PFSK-1 (cell line): ENCODE measurements around the gene SUSD4.

ENCODE experiments used
- FOXP2 ChIP-seq: optimal IDR thresholded peaks from 2 replicates; pipeline ENCODE3; 2011; ENCODE audit warnings: borderline replicate concordance, control low read depth, inconsistent platforms; ENCODE audit not compliant: insufficient read depth; ENCODE audit errors: extremely low read length, extremely low read depth
- POLR2AphosphoS5 ChIP-seq: IDR thresholded peaks from 2 replicates; pipeline ENCODE4 v1.6.1; 2012; ENCODE audit warnings: low read depth, mild to moderate bottlenecking, control low read depth, low read length, moderate library complexity
- REST ChIP-seq, 2 experiments: IDR thresholded peaks; 2 replicates each; pipeline versions ENCODE4 v1.6.1 to v1.8.0; 2011 to 2012; ENCODE audit warnings: low read depth in 2 of 2, low read length in 2 of 2, control low read depth in 1 of 2, inconsistent platforms in 1 of 2, mild to moderate bottlenecking in 1 of 2, moderate library complexity in 1 of 2; ENCODE audit not compliant: insufficient read depth in 1 of 2
- SIN3A ChIP-seq: IDR thresholded peaks from 2 replicates; pipeline ENCODE4 v1.6.1; 2012; ENCODE audit warnings: mild to moderate bottlenecking, low read length, moderate library complexity, borderline replicate concordance; ENCODE audit not compliant: insufficient read depth
- TAF1 ChIP-seq: IDR thresholded peaks from 2 replicates; pipeline ENCODE4 v1.6.1; 2012; ENCODE audit warnings: low read length, control low read depth, borderline replicate concordance; ENCODE audit not compliant: insufficient read depth

Gene SUSD4

DNA sequence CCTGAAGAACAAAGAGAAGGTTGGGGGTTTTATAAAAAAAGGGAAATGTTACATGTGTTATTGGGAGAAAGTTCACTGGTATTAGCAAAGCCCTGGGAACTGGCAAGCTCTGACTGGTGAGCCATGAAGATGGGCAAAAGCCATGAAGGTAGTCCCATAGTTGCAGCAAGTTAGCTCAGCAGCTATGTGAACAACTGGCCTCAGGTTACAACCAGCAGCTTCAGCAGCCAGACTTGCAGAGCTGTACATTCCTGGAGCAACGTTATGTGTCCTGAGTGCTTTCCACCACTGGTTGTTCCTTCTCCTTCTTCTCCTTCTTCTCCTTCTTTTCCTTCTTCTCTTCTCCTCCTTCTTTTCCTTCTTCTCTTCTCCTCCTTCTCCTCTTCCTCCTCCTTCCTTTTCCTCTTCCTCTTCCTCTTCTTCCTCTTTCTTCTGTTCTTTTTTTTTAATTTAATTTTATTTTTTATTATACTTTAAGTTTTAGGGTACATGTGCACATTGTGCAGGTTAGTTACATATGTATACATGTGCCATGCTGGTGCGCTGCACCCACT lies 164.8 kb downstream of the SUSD4 start:
- no peak for TF ChIP-seq SIN3A
- no peak for TF ChIP-seq FOXP2
- no peak for TF ChIP-seq TAF1
- no peak for TF ChIP-seq POLR2AphosphoS5
- no peak for TF ChIP-seq REST (IDR thresholded peaks at IDR 0.05; ENCODE audit: insufficient read depth in 1 of 2, low read depth in 2 of 2, low read length in 2 of 2)

DNA sequence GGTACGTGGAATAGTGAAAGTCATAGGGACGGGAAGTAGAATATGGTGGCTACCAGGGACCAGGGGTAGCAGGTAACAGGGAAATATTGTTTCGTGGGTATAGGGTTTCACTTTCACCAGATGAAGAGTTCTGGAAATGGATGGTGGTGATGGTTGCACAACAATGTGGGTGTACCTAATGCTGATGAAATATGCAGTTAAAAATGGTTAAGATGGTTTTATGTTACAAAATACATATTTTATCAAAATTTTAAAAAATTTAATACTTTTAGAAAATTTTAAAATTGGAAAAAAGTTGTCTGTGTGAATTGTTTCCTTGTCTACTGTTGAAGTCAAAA lies 165.4 kb downstream of the SUSD4 start:
- no peak for TF ChIP-seq SIN3A
- no peak for TF ChIP-seq REST (IDR thresholded peaks at IDR 0.05; ENCODE audit: insufficient read depth in 1 of 2, low read depth in 2 of 2, low read length in 2 of 2)
- TF ChIP-seq TAF1: no peak
- TF ChIP-seq POLR2AphosphoS5: no peak
- TF ChIP-seq FOXP2: no peak

DNA sequence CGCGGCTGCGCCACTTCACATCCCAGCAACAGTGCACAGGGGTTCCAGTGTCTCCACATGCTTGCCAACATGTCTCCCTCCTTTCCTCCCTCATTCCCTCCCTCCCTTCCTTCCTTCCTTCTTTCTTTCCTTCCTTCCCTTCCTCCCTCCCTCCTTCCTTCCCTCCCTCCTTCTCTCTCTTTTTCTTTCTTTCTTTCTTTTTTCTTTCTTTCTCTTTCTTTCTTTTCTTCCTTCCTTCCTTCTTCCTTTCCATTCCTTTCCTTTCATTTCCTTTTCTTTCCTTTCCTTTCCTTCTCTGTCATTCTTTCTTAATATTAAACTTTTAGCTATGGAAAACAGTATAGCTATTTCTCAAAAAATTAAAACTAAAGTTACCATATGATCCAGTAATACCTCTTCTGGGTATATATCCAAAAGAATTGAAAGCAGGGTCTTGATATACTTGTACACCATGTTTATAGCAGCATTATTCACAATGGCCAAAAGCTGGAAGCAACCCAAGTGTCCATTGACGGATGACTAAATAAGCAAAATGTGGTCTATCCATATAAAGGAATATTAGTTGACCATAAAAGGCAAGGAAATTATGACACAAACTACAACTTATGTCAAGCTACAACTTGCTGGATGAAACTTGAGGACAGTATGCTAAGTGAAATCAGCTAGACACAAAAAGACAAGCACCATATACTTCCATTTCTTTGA lies 165.9 kb downstream of the SUSD4 start:
- no peak for TF ChIP-seq REST (IDR thresholded peaks at IDR 0.05; ENCODE audit: insufficient read depth in 1 of 2, low read depth in 2 of 2, low read length in 2 of 2)

DNA sequence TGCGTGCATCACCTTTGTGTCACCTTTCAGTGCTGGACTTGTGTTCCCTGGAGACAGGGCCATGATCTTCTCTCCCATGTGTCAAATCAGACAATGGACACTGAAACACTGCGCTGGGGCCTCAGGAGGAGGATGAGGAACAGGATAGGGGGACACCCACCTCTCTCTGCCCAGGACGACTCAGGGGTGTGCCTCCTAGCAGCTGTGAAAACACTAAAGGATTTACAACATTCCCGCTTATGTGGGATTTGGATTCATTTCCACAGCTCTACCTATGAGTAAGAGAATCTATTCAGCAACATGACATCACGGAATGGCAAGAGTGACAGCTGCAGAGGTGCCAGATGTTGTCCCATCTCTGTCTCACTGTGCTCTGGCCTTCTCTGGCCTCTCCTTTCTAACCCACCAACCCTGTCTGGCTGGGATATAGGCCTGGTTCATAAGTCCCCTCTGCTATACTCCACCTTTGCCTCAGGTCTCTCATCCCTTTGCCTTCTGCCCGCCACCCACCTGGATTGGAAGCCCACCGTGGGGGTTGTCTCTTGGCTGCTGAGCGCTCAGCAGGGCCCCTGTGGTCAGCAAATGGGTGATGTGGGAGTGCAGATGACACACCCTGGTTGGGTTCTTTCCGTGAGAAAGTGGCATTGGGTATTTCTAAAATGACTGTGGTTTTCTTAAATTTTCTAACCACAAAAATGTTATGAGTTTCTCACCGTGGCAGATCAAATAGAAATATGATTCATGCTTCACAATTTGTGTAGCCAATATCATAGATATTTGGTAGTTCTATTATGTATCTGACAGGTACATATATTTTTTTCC lies 173.9 kb downstream of the SUSD4 start:
- TF ChIP-seq FOXP2 (no peak), POLR2AphosphoS5 (no peak), SIN3A (no peak), TAF1 (no peak), REST (IDR thresholded peaks at IDR 0.05; ENCODE audit: insufficient read depth in 1 of 2, low read depth in 2 of 2, low read length in 2 of 2) (no peak)
